NCI-H526 (cell line): ENCODE results near the gene DIAPH2.

ENCODE experiments used
- DNase-seq, 2 experiments: peaks; one replicate each; lab custom pipeline; 2025; lab: John Stamatoyannopoulos, UW

DIAPH2 gene

GRCh38 chrX:96684339-96685209, at the start of gene DIAPH2:
Gene DIAPH2 (plus strand): TSS chrX:96684842.
- peak; percentile 35 to 71 for DNase-seq

DNA sequence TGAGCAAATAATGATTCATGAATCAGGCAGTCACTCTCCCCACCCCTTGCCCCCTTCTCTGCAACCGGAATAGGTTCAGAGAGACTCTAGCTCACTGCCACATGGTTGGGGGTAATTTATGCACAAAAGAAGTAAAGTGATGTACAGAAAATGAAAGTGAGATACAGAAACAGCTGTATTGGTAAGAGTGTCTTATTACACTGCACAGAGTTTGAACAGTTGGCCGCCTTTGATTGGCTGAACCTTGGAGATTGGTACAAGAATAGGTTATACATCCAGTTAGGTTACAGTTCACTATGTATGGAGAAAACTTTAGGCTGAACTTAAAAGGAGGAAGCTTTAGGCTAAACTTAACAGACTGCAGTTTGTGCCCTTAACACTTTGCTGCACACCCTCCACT, 34.6 kb upstream of the DIAPH2 start:
- no peak for DNase-seq

GRCh38 chrX:96655947-96656623, 28.6 kb upstream of the DIAPH2 start:
- DNase-seq = no peak

DNA sequence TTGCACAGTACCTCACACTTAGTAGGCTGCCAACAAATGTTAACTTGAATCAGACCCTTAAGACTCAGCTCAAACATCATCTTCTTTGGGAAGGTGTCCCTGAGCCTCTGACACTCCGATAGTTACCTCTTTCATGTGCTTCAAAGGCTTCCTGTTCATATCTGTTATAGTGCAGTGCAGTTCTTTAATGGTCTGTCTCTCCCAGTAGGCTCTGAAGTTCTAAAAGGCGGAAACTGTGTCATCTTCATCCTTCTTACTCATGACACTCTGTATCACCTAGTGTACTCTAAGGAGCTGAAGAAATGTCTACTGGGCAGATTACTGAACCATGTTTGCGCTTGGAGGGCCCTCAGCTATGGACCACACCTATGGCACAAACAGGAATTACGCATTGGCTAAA, 2.1 kb upstream of the DIAPH2 start:
- no peak for DNase-seq

- DNase-seq = peak; percentile 40 to 47
Observed at GRCh38 chrX:96683997-96684338, 674 bp upstream of the DIAPH2 start.

DNA sequence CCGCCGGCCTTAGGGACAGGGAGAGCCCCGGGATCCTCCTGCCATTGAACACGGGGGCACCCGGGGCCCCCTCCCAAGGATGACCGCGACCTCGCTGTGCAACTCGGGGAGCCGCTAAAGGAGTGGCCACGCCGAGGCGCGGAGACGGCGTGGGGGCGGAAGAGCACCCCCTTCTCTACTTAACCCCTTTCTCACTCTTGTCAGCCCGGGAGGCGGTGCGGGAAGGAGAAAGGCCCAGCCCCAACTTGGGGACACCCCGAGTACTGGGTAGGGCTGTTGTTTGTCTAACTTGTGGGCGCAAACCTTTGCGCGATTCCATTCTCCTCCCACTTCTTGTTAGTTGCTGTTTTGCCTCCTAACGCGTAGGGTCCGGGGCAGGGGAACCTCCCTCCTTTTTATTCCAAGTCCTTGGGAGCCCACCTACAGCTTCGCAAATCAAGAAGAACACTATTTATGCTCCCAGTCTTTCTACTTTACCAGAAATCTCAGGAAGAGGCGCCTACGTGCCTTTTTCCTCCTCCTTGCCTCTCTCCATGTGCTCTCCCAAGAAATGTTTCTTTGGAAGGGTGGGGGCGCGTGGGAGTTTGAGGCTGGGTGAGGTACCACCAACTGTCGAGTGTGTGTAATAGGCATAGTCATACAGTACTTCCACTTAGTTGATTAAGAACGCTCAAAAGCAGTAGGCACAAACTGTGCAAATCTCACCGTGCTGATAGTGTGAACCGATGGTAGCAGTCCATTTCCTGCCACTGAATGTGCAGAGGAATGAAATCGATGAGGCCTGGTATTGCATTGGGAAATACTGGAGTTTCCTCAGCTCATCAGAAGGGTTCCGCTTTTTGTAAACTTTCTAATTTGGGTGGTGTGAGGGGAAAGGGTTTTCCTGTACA, 813 bp downstream of the DIAPH2 start:
- peak in 1 of 2 experiments; percentile 13 for DNase-seq

DNA sequence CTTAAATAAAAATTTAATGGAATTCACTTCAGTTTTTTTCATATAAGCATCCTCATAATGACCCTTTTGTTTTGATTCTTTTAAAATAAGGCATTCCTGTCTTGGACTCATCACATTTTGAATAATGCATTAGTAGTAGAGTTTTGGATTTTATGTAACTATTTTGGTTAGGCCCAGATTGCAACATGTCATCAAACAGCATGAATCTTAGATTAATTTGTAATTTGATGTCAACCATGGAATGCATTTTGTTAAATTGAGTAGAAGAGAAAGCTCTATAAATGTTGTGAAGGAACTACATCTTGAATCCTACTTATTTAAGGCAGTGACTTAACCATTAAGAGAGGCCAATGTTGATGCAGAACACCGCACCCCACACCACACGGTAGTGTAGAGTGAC, 3.1 kb downstream of the DIAPH2 start:
- no peak for DNase-seq

DNA sequence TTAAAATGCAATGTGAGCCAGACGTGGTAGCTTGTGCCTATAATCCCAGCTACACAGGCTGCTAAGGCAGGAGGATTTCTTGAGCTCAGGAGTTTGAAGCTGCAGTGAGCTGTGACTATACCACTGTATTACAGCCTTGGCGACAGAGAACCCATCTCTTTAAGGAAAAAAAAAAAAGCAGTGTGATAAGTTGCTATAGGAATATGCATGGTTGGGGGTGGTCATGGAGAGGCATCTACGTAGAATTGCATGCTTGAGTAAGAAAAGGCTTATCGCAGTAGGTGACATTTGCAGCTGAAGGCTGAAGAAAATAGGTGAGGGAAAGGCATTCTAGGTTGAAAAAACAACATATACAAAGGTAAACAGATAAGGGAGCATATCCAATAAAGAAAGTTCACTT, 4.1 kb downstream of the DIAPH2 start:
- no peak for DNase-seq

DNA sequence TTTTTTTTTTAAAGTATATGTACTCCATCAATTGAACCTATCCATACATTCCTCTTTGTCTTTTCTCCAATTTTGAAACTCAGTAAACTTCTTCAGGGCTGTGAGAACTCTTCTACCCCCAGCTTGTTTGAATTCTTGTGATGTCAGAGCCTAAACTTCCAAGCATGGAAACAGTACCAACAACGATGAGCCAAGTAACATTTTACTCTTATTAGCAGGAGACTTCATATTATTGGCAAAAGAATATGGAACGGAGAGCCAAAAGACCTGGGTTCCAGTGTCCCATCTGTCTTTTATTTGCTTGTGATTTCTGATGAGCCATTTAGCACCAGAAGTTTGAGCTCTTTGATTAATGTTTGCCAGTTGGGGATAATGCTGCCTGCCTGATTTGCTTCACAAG, 5.3 kb downstream of the DIAPH2 start:
- no peak for DNase-seq

GRCh38 chrX:96692454-96692853, 7.8 kb downstream of the DIAPH2 start:
- no peak for DNase-seq

GRCh38 chrX:96692890-96693289, 8.2 kb downstream of the DIAPH2 start:
- no peak for DNase-seq

DNA sequence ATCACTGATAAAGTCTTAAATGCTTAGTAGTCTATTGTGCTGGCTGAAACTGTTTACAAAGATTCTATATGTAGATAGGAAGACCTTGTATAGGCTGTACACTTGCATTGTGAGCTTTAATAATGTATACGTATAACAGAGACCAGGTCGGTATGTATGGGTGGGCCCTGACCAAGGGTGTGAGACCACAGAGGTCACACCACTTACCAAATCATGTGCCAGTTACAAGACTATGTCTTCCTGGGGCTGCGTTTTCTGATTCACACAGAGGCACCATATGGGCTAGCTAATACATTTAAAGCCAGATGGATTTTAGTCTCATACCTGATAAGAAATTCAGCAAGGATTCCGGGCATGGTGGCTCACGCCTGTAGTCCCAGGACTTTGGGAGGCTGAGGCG, 8.8 kb downstream of the DIAPH2 start:
- no peak for DNase-seq

DNA sequence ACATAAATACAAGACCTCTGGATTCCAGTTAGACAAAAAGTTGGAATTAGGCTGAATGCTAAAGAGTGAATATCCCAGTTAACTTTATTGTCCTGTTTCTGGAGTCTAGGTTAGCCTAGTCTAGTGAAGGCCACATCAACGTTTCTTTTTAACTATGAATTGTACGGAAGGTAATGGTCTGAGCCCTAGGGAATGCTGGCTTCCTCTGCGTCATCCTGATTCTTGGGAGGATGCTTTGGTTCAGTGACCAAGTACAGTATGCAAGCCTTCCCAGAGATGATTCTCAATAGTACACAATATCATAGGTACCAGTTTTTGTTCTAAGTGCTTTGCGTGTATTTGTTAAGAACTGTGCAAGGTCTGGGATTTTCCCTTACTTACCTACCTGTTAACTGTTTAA, 11.8 kb downstream of the DIAPH2 start:
- no peak for DNase-seq

GRCh38 chrX:96700625-96701024, 16.0 kb downstream of the DIAPH2 start:
- DNase-seq = no peak

- DNase-seq = no peak
Observed at GRCh38 chrX:96703379-96703778, 18.7 kb downstream of the DIAPH2 start.

DNA sequence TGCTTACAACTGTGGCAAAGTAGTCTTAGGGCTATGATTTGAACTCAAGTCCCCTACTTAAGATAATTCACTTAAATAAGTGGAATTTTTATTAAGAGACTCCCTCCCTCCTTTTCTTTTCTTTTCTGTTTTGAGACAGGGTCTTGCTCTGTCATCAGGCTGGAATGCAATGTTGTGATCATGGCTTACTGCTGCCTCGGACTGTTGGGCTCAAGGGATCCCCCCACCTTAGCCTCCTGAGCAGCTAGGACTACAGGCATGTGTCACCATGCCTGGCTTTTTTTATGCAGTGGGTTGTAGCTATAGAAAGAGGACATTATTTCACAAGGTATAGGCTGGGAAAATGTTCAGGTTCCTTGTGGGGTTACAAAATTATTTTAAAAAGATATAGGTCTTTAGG, 19.2 kb downstream of the DIAPH2 start:
- DNase-seq = no peak

DNA sequence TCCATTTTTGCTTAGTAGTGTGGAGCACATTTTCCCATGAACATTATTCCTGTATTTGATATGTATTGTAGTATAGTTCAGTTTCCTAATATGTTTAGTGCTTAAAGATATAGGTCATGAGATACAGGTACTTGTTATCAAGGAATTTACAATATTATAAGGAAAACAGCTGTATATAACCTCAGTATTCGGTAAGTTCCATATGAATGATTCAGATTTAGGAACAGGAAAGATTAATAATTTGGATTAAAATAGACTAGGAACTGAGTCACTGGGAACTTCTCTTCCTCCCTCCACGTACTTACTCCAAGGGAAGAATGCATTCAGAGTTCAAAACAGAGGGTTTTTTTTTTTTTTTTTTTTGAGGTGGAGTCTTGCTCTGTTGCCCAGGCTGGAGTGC, 20.0 kb downstream of the DIAPH2 start:
- DNase-seq = no peak

- DNase-seq = no peak
Observed at GRCh38 chrX:96705905-96706304, 21.3 kb downstream of the DIAPH2 start.

DNA sequence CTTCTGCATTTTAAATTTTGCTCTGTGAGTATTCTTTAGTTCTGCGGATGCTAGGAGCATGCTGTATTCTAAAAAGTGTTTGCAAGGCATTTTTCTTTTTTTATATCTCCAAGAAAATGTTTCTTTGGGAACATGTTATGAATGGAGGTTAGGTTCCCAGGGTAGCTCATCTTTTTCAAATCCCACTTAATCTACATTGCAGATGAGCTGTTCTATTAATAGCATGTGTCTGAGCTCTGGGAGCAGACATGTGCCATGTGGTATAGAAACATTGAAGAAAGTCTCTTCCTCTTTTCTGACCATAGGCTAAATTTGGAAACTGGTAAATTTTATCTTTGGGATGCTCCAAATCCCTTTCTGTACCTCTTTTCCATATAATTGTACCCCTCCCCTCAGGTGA, 23.2 kb downstream of the DIAPH2 start:
- DNase-seq = peak in 1 of 2 experiments; percentile 3

DNA sequence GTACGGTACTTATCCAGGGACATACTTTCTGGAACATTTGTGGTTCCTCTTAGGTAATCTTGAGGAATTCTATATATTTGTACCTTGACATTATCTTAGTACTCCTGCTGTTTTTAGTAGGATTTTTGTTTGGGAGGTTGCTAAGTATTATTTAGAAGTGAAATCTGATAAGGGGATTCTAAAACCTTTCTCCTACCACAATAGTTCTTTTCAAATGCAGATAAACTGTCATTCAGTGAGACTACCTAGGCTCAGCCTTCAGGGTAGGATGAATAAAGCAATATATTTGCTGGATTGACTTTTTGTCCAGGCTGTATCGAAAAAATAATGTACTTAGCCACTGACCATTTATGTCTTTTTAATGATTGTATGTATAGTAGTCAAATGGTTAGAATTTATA, 25.4 kb downstream of the DIAPH2 start:
- DNase-seq = no peak

GRCh38 chrX:96713303-96713702, 28.7 kb downstream of the DIAPH2 start:
- peak; percentile 85 to 91 for DNase-seq

- peak in 1 of 2 experiments; percentile 35 for DNase-seq
Observed at GRCh38 chrX:96714393-96714792, 29.8 kb downstream of the DIAPH2 start.

DNA sequence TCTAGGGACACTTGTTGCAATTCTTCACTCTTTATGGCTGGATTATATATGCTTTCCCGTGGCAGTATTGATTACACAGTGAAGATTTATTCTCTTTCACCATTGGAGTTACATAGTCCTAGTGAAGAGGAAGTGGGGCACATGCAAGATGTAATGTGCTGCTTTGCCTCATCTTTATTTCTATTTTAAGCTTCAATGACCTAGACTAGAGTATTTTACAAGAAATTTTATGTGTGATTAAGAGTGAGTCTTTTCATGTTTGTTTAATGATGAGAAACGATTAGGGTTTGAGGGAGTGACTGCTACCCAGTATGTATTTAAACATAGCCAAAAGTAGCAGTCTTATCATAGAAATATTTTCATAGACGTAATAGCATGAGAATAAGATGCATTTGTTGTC, 30.8 kb downstream of the DIAPH2 start:
- no peak for DNase-seq
